NCI-H2107 (cell line): ENCODE measurements around the gene CALML4.
"Not testable (repeated sequence)": the region's sequence is repeated elsewhere in the genome, so short reads cannot be mapped to it uniquely, and the experiment has no call there.

Experiments
- DNase-seq: peaks from one replicate; lab custom pipeline; 2025; lab: John Stamatoyannopoulos, UW

CALML4 gene

DNA sequence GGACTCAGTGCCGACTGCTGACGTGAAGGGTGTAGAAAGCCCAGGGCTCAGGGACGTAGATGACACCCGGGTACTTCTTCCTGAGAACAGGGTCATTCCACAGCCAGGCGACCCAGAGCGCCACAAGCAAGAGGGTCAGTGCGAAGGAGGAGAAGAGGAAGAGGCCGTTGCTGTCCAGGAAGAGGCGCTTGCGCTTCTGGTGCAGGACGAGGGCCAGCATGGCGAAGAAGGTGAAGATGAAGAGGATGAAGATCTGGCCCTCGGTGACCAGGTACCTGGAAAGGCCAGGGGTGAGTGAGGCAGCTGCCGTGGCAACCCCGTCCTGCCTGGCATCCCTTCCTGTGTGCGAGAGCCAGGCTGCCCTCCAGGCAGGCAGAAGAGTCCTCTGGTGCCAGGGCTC lies 3.0 kb upstream of the CALML4 start:
- no peak for DNase-seq

DNA sequence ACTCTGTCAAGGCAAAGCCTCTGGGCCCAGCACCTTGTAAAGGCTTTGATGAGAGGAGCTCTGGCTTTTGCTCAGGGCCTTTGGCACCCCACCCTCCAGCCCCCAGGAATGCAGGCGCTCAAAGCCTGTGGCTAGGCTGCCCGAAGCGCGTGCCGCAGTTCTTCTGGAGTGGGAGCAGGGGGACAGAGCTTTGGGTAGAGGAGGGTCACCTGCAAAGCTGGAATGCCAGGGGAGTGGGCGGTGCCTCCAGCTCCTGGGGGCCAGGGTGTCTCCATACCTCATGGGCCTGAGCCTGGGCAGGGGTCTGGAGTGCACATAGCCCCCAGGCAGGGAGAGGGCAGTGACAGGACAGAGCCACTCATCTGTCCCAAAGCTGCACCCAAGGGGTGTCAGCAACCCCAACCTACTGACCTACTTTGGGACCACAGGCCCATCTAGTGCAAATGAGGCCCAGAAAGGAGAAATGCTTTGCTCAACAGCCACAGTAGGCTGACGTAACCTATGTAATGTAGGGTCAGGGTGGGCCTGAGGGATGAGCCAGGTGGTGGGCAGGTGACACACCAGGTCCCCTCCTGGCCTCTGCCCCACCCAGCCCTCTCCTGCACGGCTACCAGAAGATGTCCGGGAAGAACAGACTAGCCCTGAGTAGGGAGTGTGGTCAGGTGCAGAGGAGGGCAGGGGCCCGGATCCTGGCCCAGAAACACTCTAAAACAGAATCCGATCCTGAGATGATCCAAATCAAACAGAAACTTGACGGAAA lies 2.2 kb upstream of the CALML4 start:
- DNase-seq = no peak

DNA sequence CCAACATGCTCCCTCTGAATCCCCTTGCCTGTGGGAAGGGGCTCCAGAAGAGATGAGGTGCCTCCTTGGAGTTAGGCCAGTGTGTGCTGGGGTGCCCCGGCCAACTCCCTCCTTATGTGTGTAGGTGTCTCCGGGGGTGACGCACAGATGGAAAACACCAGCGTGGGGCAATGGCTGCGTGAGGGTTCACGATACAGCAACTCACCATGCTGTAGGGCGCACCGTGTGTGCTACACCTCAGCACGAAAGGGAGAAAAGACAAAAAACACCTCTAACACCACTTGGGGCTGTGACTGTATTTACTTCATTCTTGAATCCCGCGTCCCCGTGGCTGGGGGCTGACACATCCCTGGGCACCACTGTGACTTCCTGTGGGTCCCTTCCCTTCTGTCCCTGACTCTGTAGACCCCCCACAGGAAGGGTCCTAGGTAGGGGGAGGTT lies 1.6 kb upstream of the CALML4 start:
- DNase-seq = no peak

DNA sequence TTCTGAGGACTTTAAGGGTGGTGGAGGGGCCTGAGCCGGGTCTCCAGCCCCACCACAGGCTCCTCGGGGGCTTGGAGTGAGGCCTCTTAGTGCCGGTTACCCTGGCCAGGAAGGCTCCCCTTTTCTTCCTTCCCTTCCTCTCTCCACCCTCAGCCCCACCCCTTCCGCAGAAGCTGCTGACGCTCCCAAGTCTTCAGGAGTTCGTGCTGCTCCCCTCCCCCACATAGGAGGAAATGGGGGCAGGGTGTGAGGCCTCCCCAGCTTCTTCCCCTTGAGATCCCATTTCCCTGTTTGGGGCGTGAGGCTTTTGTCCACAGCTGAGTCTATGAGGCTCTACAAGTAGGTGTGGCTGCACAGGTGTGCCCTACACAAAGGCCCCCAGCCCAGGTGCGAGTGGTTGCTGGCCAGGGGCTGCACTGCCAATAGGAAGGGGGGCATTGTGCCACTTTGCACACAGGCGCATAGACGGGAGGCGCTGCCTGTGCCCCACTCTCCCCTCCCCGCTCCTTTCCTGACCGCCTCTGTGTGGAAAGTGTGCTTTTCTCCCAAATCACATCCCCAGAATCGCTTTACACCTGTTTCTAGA lies 915 bp upstream of the CALML4 start:
- no peak for DNase-seq

GRCh38 chr15:68205558-68205944 lies 419 bp upstream of the CALML4 start:
- DNase-seq = no peak

DNA sequence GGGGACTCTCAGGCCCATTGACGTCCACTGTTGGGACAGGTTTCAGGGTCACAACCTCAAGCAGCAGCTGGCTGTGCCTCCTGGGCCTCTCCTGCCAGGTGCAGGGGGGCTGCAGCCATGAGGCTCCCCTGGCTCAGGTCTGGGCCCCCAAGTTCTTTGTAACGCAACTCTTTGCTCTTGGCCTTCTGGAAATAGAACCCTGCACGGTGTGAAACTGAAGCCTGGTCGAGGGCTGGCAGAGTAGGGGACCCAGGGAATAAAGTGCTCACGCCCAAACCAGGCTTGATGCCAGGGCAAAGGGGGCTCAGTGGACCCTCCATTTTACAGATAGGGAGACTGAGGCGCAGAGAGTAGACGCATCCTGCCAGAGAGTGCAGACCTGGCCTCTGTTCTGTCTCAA lies 771 bp downstream of the CALML4 start:
- no peak for DNase-seq

GRCh38 chr15:68203956-68204355 lies 1.2 kb downstream of the CALML4 start:
- no peak for DNase-seq

DNA sequence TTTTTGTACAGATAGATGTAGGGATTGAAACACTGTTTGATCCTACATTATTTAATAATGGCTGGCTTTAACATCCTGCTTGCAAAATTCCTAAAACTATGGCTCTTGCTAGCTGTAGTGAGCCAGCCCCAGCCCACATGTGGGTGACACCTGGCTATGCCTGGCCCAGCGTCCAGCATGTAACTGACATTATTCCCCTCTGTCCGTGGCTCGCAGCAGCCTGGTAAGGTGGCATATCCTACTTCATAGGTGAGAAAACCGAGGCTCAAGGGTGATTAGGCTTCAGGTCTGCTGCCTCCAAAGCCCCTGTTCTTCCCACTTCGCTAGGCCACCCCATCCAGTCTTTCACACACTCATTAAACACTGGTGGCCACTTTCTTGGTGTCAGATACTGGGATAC lies 1.6 kb downstream of the CALML4 start:
- DNase-seq = no peak

GRCh38 chr15:68202994-68203393 lies 2.1 kb downstream of the CALML4 start:
- DNase-seq = not testable (repeated sequence)

- DNase-seq = no peak
These were observed 3.3 kb downstream of the CALML4 start for GRCh38 chr15:68201879-68202261.

DNA sequence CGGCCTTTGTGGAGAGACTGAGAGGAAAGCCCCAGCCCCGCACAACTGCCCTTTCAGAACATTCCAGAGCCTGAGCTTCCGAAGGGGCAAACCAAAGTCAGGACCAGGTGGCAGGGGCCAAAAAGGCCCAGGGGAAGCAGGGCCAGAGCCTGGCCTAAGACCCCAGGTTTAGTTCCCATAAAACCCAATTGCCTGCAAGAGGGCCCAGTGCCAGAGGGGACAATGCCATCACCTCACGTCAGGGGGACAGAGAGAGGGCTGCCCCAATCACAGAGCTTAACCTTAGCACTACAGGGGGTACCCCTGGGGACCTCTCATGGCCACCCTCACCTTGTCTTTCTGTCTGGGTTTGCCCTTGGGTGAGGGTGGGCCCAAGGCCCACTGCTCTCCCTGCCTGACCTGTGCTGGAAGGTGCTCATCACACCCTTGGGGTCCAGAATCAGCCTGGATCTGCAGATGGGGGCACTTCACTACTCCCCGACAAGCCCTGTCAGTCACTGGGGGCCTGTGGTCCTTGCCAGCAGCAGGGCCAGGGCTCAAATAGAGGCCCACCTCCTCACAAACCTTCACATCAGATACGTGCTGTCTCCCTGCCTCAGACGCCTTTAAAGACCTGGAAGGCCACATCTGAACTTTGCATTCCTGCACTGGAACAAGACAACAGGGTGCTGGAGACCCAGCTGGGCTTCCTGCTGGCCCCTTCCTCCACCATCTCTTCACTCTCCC lies 3.8 kb downstream of the CALML4 start:
- DNase-seq = no peak

DNA sequence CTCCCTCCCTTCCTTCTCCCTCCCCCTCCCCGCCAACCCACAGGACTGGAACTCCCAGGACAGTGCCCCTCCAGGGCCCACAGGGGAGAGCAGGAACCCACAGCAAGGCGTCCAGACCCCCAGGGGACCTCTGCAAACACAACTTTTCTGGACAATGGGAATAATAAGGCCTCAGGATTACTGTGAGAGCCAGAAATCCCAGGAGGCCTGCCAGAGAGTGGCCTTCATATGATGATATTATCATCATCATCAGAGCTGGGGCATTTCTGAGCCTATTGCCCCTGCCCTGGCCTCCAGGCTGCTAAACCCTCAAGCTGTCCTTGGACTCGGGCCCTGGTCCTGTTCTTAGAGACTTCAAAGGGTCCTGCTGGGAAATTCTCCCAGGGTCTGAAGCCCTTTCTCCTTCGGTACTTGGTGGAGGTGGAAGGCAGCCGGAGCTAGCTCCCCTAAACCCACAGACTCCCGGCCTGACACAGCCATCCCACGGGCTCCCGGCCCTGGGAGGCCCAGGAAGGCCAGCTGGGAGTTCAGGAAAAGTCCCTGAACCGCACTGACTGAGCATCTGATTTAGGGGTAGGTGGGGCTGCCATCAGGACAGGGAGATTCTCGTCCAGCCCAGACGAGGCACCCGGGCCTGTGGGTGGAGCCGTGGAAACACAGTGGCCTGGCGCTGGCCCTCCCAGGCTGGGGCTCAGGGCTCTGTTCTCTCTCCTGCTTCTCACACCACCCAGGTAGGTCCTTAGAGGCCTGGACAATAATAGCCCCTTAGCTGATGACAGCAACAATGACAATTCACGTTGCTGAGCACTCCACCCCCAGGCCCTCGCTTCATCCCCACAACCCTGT lies 4.9 kb downstream of the CALML4 start:
- no peak for DNase-seq

DNA sequence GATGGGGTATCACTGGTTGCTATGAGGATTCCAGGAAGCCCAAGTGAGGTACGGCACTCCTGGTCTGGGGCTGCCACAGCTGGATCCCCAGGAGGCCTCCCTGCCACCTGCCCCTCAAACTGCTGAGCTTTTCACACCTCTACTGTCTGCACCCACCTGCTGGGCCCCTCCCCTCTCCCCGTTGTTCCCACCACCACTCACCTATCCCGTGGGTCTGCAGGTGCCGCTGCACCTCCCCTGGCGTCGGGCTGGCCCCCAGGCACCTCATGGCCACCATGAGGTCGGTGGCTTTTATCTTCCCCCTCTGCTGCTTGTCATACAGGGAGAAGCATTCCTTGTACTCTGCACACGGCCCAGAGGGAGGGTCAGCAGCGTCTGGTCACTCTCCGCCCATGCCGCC lies 5.8 kb downstream of the CALML4 start:
- no peak for DNase-seq

DNA sequence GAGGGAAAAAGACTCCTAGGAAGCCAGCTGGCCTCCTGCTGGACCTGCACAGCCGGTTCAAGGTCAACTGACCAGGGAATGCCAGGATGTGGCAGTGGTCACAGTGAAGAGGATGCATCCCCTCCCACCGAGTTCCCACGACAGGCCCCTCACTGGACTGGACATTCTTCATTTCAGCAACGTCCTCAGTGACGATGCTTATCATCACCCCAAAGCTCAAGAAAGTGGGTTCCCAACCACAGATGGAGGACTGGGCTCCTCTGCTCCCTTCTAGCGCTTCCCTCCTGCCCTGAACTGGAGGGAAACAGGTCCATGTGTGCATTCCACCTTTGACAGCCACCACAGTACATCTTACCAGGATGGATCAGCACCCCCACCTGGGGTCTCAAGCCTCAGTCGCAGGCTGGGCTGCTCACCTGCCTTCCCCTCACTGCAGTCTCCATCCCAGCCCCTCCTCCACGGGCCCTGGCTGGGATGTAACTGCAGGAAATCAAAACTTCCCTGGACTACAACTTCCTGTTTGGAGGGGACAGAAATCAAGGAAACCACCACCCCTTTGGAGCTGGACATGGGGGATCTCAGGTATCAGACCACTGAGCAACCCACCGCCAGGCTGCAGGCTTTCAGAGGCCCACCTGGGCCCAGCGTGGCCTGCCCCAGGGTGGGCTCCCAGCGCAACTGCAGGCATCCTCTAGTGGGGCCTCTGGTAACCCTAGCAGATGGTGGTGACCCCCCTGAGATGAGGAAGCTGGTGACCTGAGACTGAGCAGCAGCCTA lies 7.3 kb downstream of the CALML4 start:
- DNase-seq = no peak

- no peak for DNase-seq
These were observed 8.0 kb downstream of the CALML4 start for GRCh38 chr15:68197170-68197492.

DNA sequence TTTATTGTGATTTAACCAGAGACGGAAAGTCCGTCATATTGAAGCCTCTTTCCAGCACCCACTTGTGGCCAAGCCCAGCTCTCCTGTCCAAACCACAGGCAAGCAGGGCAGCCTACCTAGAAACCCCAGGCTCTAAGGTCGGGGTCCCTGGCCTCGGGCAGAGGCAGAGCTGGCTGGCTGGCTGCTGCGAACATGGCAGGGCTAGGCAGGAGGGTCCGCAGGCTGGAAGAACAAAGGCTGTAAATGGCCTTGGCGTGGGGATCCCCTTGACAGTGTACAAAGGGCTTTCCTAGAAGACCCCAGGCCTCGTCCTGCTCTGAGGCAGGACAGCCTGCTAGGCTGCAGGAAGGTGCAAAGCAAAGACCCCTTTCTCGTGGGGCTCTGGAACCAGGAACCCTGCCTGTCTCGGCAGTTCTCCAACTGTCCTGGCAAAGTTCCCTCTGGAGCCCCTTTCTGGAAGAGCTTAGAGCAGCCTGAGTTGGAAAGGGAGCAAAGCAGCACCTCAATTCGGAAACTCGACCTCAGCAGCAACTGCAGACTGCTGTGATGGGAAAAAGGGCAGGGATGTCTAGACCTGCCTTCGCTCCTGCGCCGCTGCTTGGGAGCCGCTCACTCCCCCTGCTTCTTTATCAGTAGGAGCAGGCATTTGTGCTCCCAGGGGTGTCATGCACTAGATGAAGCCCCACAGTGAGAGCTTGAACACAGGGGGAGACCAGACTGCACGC lies 8.5 kb downstream of the CALML4 start:
- DNase-seq = no peak

GRCh38 chr15:68195336-68196112 lies 9.6 kb downstream of the CALML4 start:
- DNase-seq = no peak

DNA sequence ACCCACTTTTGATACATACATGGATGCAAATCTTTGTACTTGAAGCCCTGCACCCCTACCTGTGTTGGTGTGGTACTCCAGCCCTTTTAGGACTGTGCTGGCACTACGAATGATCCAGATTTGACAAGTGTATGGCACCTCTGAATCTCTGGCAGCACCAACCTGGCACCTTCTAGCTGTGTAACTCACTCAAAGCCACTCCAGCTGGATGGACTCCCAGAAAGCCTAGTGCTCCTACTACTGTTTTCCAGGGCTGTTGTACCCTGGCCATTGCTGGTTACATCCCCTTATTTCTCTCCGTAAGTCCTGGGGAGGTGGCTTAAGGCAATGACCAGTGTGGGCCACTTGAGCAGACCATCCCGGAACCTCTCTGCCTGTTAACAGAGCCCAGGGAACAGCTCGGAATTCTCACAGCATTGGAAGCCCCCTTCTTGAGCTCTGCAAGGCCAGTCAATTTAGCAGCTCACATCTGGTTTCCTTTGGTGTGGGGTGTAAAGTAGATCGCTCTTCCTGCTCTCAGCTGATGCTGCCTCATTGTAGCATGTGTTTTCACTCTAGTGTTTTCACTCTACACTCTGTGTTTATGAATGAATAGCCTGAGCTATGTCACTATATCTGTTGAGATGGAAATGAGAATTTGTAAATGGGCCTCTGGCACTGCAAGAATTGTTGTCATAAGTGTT lies 12.2 kb downstream of the CALML4 start:
- no peak for DNase-seq

DNA sequence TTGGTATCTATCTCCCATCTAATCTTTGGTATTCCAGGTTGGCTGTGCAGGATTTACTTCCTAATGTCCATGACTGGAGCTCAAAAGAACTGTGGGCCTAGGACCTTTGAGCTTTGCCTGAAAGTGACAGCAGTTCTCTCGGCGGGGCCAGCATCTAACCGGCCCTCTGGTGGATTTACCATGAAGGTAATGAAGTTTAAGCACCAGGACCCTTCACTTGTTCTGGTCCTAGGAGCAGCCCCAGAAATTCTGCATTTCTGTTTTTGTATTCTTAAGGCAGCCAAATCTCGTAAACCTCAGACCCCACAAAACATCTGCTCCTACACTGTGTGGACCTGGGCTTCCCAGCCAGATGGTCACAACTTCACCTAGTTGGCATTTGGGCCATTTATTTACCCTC lies 13.0 kb downstream of the CALML4 start:
- no peak for DNase-seq

GRCh38 chr15:68191555-68191954 lies 13.6 kb downstream of the CALML4 start:
- no peak for DNase-seq
